BLaER1 (cell line): ENCODE measurements around the gene ANKRD39.

ENCODE experiments used
- H3K27ac ChIP-seq: shearing (Covaris generic); formaldehyde crosslinking; 2 replicates; pipeline ENCODE4 v1.8.1; 2022
- H3K27me3 ChIP-seq: shearing (Covaris generic); formaldehyde crosslinking; 2 replicates; pipeline ENCODE4 v1.8.1; 2022
- H3K36me3 ChIP-seq: shearing (Covaris generic); formaldehyde crosslinking; 2 replicates; pipeline ENCODE4 v1.8.1; 2022
- H3K4me1 ChIP-seq: shearing (Covaris generic); formaldehyde crosslinking; 2 replicates; pipeline ENCODE4 v1.8.1; 2022
- H3K4me2 ChIP-seq: shearing (Covaris generic); formaldehyde crosslinking; 2 replicates; pipeline ENCODE4 v1.8.1; 2022
- H3K4me3 ChIP-seq: shearing (Covaris generic); formaldehyde crosslinking; 2 replicates; pipeline ENCODE4 v1.8.1; 2022
- H3K9ac ChIP-seq: shearing (Covaris generic); formaldehyde crosslinking; 2 replicates; pipeline ENCODE4 v1.8.1; 2022
- H3K9me3 ChIP-seq: shearing (Covaris generic); formaldehyde crosslinking; 2 replicates; pipeline ENCODE4 v1.8.1; 2022
- H4K20me1 ChIP-seq: shearing (Covaris generic); formaldehyde crosslinking; 2 replicates; pipeline ENCODE4 v1.8.1; 2022
- Cebpa-rat ChIP-seq: shearing (Covaris generic); IDR thresholded peaks from 2 replicates; pipeline ENCODE4 v1.8.1; 2022

The ANKRD39 gene

DNA sequence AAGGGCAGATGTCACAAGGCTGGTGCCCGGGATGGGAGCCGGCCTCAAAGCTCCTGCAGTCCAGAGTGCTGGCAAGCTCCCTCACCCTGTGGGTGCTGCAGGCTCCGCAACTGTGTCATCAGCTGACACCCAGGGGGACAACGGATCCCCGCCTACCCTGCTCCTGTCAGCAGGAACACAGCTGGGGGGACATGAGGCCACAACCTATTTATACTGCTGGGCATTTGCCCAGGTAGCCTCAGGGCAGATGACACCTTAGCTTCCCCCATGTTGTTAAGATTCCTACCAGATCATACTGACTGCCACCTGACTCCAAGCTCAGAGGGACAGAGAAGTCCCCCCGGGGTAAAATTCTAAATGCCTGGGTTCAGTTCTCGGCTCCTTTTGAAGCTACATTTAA, 15.2 kb downstream of the ANKRD39 start:
- Histone ChIP-seq H3K27me3 (peaks cover 2% of the 10 kb centered on the region; the same call in 1 of the 2 replicates), H3K9me3 (no peaks in the 10 kb centered on the region), H3K4me2 (no peak overlapping the region), H4K20me1 (no peaks in the 10 kb centered on the region), H3K27ac (no peak overlapping the region), H3K36me3 (peaks cover 77% of the 10 kb centered on the region), H3K9ac (no peak overlapping the region), H3K4me3 (no peak overlapping the region), H3K4me1 (peaks cover 35% of the 10 kb centered on the region)
- no peak for TF ChIP-seq Cebpa-rat

DNA sequence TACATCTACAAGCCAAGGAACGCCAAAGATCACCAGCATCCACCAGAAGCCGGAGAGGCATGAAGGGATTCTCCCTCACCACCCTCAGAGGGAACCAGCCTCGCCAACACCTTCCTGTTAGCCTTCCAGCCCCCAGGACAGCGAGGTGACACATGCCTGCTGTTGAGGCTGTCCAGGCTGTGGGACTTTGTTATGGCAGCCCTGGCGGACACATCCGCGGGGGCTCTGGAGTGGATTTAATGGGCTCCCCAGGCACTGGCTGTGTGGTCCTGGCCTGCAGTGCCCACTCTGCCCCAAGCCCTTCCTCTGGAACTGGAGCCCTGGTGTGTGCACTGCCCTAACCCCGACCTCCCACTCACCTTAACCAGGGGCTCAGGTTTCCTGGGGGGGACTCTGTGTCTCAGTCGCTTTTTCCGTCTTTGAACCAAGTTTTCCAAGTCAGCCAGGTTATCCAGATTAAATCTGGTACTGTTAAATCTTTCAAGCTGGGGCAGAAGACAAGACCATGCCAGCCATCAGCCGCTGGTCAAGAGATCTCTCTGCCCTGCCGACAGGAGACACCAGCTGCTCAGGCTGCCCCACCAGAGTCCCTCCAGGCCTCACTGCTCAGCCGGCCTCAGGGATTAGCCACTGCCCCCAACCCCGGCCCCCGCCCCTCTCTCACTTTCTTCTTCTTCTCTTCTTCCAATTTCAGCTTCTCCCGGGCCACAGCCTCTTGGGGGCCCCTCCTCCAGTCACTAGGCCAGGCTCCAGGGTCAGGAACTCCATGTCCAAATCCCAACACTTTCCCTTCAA, 15.9 kb downstream of the ANKRD39 start:
- TF ChIP-seq Cebpa-rat: no peak
- Histone ChIP-seq H3K4me3 (no peak overlapping the region), H3K9ac (no peak overlapping the region), H3K4me2 (no peak overlapping the region), H3K36me3 (peaks cover 73% of the 10 kb centered on the region), H4K20me1 (no peaks in the 10 kb centered on the region), H3K27me3 (peaks cover 2% of the 10 kb centered on the region; the same call in 1 of the 2 replicates), H3K27ac (no peak overlapping the region), H3K4me1 (peaks cover 36% of the 10 kb centered on the region), H3K9me3 (no peaks in the 10 kb centered on the region)

DNA sequence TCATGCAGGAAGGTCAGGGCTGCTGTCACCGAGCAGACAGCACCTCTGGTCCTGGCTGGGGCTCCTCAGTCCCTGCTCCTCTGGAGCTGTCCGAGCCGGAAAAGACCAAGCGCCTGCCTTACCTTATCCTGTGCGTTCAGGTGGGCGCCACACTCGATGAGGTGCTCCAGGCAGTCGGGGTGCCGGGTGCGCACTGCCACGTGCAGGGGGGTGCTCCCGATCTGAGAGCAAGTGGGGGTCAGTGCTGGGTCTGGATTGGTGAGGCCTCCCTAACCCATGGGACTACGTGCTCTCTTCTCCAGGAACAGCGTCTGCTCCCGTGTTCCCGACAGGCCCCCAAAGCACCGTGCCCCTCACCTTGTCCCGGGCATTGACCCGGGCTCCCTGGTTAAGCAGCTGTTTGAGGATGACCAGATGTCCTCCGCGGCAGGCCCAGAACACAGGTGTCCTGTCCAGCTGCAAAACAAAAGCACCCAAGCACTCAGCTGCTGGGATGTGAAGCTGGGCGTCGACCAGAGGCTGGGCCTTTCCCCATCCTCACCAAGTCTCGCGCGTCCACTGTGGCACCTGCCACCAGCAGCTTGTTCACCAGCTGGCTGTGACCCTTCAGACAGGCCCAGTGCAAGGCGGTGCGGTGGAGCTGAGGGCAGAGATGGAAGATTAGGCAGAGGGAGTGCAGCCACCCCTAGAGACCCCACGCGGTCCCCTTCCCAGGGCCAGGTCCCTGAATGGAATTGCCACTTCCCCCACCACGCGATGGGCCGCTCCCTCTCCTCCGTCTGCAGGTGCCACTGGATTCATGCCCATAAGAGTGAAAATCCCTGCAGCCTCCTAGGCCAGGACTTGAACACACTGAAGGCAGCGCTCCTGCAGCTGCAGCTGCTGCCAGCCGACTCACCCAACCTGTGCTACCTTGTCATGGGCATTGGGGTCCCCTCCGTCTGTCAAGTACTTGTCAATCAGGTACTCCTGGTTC, 17.7 kb downstream of the ANKRD39 start:
- peaks cover 62% of the 10 kb centered on the region for H3K36me3 ChIP-seq
- H3K4me3 ChIP-seq: peak overlapping the region; percentile 46; the same call in 1 of the 2 replicates
- peak overlapping the region; percentile 73 for H3K27ac ChIP-seq
- peak overlapping the region; percentile 43; the same call in 1 of the 2 replicates for H3K9ac ChIP-seq
- TF ChIP-seq Cebpa-rat: no peak
- no peaks in the 10 kb centered on the region for H4K20me1 ChIP-seq
- peak overlapping the region; percentile 83 for H3K4me2 ChIP-seq
- peaks cover 36% of the 10 kb centered on the region for H3K4me1 ChIP-seq
- no peaks in the 10 kb centered on the region for H3K27me3 ChIP-seq
- H3K9me3 ChIP-seq: no peaks in the 10 kb centered on the region

DNA sequence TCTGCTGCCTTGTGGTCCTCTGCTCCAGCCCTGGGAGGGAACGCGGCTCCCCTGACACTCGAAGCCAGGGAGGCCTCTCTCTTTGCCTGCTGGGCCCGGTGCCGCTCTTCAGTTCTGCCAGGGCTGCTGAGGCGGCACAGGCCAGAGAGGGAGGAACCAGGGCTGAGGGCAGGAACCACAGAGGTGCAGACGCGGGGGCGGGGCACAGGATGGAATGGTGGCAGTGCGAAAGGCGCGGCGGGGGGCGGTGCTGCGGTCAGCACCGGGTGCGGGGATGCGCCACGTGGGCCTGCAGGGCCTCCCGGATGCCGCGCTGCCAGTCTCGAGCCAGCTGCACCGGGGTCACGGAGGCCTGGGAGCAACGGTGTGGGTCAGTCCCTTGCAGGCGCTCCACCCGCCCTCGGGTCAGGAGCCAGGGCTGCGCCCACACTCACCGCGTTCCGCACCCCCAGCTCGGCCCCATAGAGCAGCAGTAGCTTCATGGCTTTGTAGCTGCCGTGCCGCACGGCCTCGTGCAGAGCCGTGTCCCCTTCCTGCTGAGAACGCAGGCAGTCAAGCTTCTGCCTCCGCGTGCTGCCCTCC, 18.4 kb downstream of the ANKRD39 start:
- Histone ChIP-seq H3K9me3 (no peaks in the 10 kb centered on the region), H3K9ac (peak overlapping the region; percentile 52)

DNA sequence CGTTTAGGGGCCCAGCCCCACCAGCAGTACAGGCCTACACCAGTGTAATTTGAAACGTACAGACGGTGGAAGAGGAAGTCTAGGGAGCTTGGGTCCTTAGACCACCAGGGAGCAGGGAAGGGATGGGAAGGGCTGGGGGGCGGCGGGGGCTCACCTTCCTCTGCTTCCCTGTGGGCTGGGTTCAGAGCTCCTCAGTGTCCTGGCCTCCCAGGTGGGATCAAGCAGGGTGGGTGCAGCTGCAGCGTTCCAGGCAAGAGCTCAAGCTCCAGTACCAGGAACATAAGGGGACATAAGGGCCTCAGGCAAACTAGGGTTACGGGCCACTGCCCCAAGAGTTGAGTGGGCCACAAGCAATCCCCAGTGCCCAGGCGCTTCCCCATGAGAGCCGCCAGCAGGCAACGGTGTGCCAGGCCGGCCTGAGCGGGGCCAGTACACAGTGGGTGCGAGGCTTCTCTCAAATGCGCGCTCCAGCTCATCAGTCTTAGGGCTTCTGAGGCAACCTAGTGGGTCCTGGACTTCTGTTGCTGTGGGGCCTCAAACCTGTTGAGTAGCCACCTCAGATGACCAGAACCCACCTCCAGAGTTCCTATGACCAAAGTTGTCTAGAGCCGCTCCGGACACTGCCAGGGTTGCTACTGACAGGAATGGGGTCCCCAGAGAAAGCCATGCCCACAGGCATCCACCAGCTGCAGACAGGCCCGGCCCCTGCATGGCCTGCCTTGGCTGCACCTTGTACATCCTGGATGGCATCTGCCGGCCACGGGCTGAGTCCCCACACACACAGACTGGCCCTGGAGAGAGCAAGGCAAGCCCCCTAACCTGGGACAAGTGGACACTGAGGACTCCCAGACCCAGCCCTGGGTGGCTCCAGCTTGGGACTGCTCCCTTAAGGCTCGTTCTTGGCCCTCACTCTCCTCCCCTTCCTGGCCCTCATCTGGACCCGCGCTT, 19.2 kb downstream of the ANKRD39 start:
- no peak for TF ChIP-seq Cebpa-rat
- H4K20me1 ChIP-seq: peaks cover 3% of the 10 kb centered on the region; the same call in 1 of the 2 replicates
- peak overlapping the region; percentile 73 for H3K27ac ChIP-seq
- no peaks in the 10 kb centered on the region for H3K9me3 ChIP-seq
- H3K27me3 ChIP-seq: no peaks in the 10 kb centered on the region
- H3K9ac ChIP-seq: peak overlapping the region; percentile 52
- H3K4me3 ChIP-seq: 0 out of 2 replicates have a peak overlapping the region, but pooled peaks have one; percentile 46
- peaks cover 57% of the 10 kb centered on the region for H3K36me3 ChIP-seq
- peak overlapping the region; percentile 83 for H3K4me2 ChIP-seq
- H3K4me1 ChIP-seq: peaks cover 45% of the 10 kb centered on the region

More for the DNA sequence above, 18.4 kb downstream of the ANKRD39 start:
- Histone ChIP-seq H3K4me2 (peak overlapping the region; percentile 83), H3K27me3 (no peaks in the 10 kb centered on the region), H4K20me1 (no peaks in the 10 kb centered on the region), H3K27ac (peak overlapping the region; percentile 73), H3K36me3 (peaks cover 62% of the 10 kb centered on the region), H3K4me1 (peaks cover 37% of the 10 kb centered on the region), H3K4me3 (peak overlapping the region; percentile 46)
- TF ChIP-seq Cebpa-rat: no peak

DNA sequence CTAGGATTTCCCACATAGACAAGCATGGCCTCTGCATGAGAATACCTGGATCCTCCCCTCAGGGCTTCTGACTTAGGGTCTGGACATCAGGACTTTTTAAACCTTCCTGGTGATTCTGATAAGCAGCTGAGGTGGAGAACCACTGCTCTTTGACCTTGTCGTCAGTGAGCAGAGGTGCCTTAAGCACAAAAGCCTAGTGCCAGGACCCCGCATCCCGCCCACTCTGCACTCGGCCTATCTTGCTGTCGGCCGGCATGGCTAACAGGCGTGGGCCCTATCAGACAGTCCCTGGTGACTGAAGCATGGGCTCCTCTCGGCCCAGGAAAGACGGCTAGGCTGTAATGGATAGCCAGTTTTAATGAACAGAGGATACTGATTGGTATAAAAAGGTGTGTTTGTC, 20.2 kb downstream of the ANKRD39 start:
- Histone ChIP-seq H3K27me3 (no peaks in the 10 kb centered on the region), H3K9me3 (no peaks in the 10 kb centered on the region), H3K27ac (peak overlapping the region; percentile 73; the same call in 1 of the 2 replicates), H4K20me1 (peaks cover 13% of the 10 kb centered on the region), H3K36me3 (peaks cover 54% of the 10 kb centered on the region), H3K9ac (no peak overlapping the region), H3K4me3 (no peak overlapping the region), H3K4me2 (no peak overlapping the region), H3K4me1 (peaks cover 55% of the 10 kb centered on the region)
- no peak for TF ChIP-seq Cebpa-rat

DNA sequence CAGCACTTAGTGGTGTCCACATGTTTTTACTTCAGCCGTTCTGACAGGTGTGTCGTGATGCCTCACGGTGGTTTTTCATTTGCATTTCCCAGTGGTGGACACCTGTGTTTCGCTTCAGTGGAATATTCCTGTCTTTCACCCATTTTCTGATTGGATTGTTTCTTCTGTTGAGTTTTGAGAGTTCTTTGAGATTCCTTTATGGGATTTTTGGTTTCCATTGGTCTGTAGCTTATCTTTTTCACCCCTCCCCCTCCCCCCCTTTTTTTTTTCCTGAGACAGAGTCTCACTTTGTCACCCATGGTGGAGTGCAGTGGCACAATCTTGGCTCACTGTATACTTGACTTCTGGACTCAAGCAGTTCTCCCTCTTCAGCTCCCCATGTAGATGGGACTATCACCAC, 22.0 kb downstream of the ANKRD39 start:
- no peak for TF ChIP-seq Cebpa-rat
- H3K36me3 ChIP-seq: peaks cover 58% of the 10 kb centered on the region

DNA sequence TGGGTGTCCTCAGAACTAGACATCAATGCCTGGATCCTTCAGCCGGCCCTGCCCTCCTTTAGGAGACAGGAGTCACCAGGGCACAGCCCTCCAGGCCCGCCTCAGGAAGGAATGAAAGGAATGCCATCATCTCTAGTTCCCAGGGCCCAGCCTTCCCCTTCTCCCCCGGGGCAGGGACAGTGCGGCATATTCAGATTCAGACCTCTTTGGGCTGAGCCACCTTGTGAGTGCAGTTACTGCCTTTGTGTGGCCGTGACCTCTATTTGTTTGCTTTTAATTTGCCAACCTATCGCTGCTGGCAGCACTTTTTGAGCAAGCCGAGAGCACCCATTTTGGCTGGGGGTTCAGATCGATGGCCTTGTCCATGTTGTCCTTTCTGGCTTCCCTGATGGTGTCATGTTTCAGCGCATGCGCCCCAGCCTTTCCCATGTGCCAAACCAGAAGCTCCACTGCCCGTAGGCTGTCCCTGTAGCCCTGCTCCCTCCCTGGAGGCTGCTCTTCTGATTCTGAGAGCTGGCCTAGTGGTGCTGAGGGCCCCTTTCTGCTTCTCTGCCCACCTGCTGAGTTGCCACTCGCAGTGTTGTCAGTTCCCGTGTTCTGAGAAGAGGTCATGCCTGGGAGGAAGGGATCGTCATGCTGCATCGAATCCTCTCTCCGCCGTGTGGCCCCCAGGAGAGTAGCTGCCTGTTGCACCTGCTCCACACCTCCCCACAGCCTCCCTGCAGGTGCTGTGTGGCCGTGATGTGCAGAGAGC, 24.9 kb downstream of the ANKRD39 start:
- no peak for TF ChIP-seq Cebpa-rat
- Histone ChIP-seq H3K36me3 (peaks cover 76% of the 10 kb centered on the region), H3K27ac (peak overlapping the region; percentile 81), H3K9me3 (no peaks in the 10 kb centered on the region), H3K4me2 (peak overlapping the region; percentile 81), H3K9ac (peak overlapping the region; percentile 39; the same call in 1 of the 2 replicates), H4K20me1 (peaks cover 45% of the 10 kb centered on the region), H3K4me1 (peaks cover 39% of the 10 kb centered on the region), H3K4me3 (no peak overlapping the region), H3K27me3 (no peaks in the 10 kb centered on the region)

More for the DNA sequence above, 22.0 kb downstream of the ANKRD39 start:
- H3K9me3 ChIP-seq: no peaks in the 10 kb centered on the region
- peaks cover 68% of the 10 kb centered on the region for H3K4me1 ChIP-seq
- H3K27me3 ChIP-seq: no peaks in the 10 kb centered on the region
- no peak overlapping the region for H3K4me3 ChIP-seq
- no peak overlapping the region for H3K27ac ChIP-seq
- H3K9ac ChIP-seq: no peak overlapping the region
- H4K20me1 ChIP-seq: peaks cover 30% of the 10 kb centered on the region
- no peak overlapping the region for H3K4me2 ChIP-seq
